B cell (primary cell): ENCODE data around the gene ILK. TPM values are rescaled to one million over a fixed set of nuclear protein-coding genes. Genes with fewer than 3 reads are reported as not detected.

Source experiments
- ATAC-seq: fragments of 200-7000 bp; cut with Tn5 transposase; one replicate; pipeline ENCODE4 v1.10.0; 2021; ENCODE audit warnings: low read depth, mild to moderate bottlenecking, moderate number of reproducible peaks, moderate library complexity
- CTCF ChIA-PET: fragments of 350-600 bp; sonication (Branson Sonifier 250); formaldehyde crosslinking; loops from one replicate; lab custom pipeline; 2021; ENCODE audit warnings: antibody characterized with exemption, inconsistent platforms; lab: Charles Lee
- POLR2A ChIA-PET: fragments of 350-600 bp; sonication (Branson Sonifier 250); formaldehyde crosslinking; loops from one replicate; lab custom pipeline; 2021; ENCODE audit warnings: antibody characterized with exemption; lab: Charles Lee
- DNase-seq: peaks from one replicate; pipeline ENCODE4 v3.0.0; 2013
- H2AFZ ChIP-seq: 2 replicates; pipeline ENCODE4 v1.6.1; 2012; ENCODE audit warnings: mild to moderate bottlenecking, low read depth, low read length; ENCODE audit not compliant: insufficient read depth, poor library complexity, severe bottlenecking
- H3K27ac ChIP-seq, 2 donors: 1 replicate in 1 of 2; 2 replicates in 1 of 2; pipeline ENCODE4 v1.5.1; 2012 to 2013; ENCODE audit warnings: low read length in 2 of 2, mild to moderate bottlenecking in 2 of 2, moderate library complexity in 1 of 2
- H3K27me3 ChIP-seq, 4 experiments: fragments of 200-600 bp in 1 of 4; sonication (generic) in 1 of 4; replicated peaks in 1 of 4; 1 replicate in 2 of 4; 2 replicates in 2 of 4; pipeline versions ENCODE4 v1.6.1 to v1.7.0; 2013 to 2016; ENCODE audit warnings: low read length in 3 of 4, mild to moderate bottlenecking in 2 of 4, mixed read lengths in 1 of 4, moderate library complexity in 1 of 4; ENCODE audit not compliant: insufficient read depth in 4 of 4, control insufficient read depth in 3 of 4; ENCODE audit errors: control extremely low read depth in 1 of 4
- H3K36me3 ChIP-seq, 2 experiments: replicated peaks in 1 of 2; 1 replicate in 1 of 2; 2 replicates in 1 of 2; pipeline versions ENCODE4 v1.6.1 to v1.7.1; 2013; ENCODE audit warnings: low read length in 1 of 2; ENCODE audit not compliant: insufficient read depth in 2 of 2, control insufficient read depth in 1 of 2; ENCODE audit errors: control extremely low read depth in 1 of 2, extremely low read depth in 1 of 2
- H3K4me1 ChIP-seq, 2 donors: fragments of 200-600 bp in 1 of 2; sonication (generic) in 1 of 2; 1 replicate in 1 of 2; 2 replicates in 1 of 2; pipeline versions ENCODE4 v1.5.1 to v1.6.1; 2013 to 2017; ENCODE audit warnings: low read length in 2 of 2; ENCODE audit not compliant: control insufficient read depth in 2 of 2, insufficient read depth in 2 of 2
- H3K4me2 ChIP-seq: replicated peaks from 2 replicates; pipeline ENCODE3; 2012; ENCODE audit warnings: mild to moderate bottlenecking, low read depth, low read length; ENCODE audit not compliant: poor library complexity, severe bottlenecking
- H3K4me3 ChIP-seq, 5 experiments: fragments of 200-600 bp in 1 of 5; sonication (generic) in 1 of 5; 1 replicate in 3 of 5; 2 replicates in 2 of 5; pipeline versions ENCODE4 v1.5.1 to v1.7.0; 2011 to 2016; ENCODE audit warnings: low read length in 4 of 5, mild to moderate bottlenecking in 4 of 5, low read depth in 2 of 5, control low read depth in 1 of 5, moderate library complexity in 1 of 5; ENCODE audit not compliant: insufficient read depth in 1 of 5; ENCODE audit errors: control extremely low read depth in 1 of 5, extremely low read depth in 1 of 5
- H3K79me2 ChIP-seq: fragments of 200-600 bp; sonication (generic); one replicate; pipeline ENCODE4 v1.6.0; 2016; ENCODE audit warnings: low read length; ENCODE audit not compliant: control insufficient read depth, insufficient read depth
- H3K9ac ChIP-seq: fragments of 200-600 bp; sonication (generic); 2 replicates; pipeline ENCODE4 v1.6.1; 2017; ENCODE audit warnings: mild to moderate bottlenecking, low read length, moderate library complexity
- H3K9me3 ChIP-seq, 3 donors: one replicate each; pipeline versions ENCODE4 v1.6.1 to v1.7.1; 2013; ENCODE audit warnings: low read length in 2 of 3; ENCODE audit not compliant: control insufficient read depth in 2 of 3, insufficient read depth in 1 of 3; ENCODE audit errors: control extremely low read depth in 1 of 3
- H4K20me1 ChIP-seq: 2 replicates; pipeline ENCODE4 v1.6.0; 2012; ENCODE audit warnings: mild to moderate bottlenecking, low read length; ENCODE audit not compliant: insufficient read depth, control insufficient read depth, poor library complexity, severe bottlenecking
- H3K27ac Mint-ChIP-seq: one replicate; pipeline ENCODE4 v1.8.0; 2021; ENCODE audit warnings: mixed read lengths
- H3K27me3 Mint-ChIP-seq: one replicate; pipeline ENCODE4 v1.8.0; 2021; ENCODE audit warnings: mixed read lengths
- H3K4me1 Mint-ChIP-seq: one replicate; pipeline ENCODE4 v1.8.0; 2021; ENCODE audit warnings: mixed read lengths
- H3K4me3 Mint-ChIP-seq: one replicate; pipeline ENCODE4 v1.8.0; 2021; ENCODE audit warnings: mixed read lengths
- H3K9me3 Mint-ChIP-seq: one replicate; pipeline ENCODE4 v1.8.0; 2022; ENCODE audit warnings: mixed read lengths; ENCODE audit not compliant: insufficient read depth
- EZH2 ChIP-seq: IDR thresholded peaks from 2 replicates; pipeline ENCODE4 v1.6.1; 2012; ENCODE audit warnings: borderline replicate concordance, low read depth, mild to moderate bottlenecking, moderate library complexity, low read length; ENCODE audit not compliant: insufficient read depth, poor library complexity, severe bottlenecking
- WGBS: methylation state at CpG from one replicate; pipeline ENCODE4 v1.1.5; 2013; ENCODE audit warnings: missing lambda C conversion rate; ENCODE audit not compliant: insufficient coverage; 5-methylcytosine and 5-hydroxymethylcytosine counted together
- intact Hi-C: fragments of 100-400 bp; cut with micrococcal nuclease; formaldehyde crosslinking; loops from one replicate; pipeline ENCODE4 v1.10.0; 2022
- polyA plus RNA-seq: library from polyadenylated mRNA; depleted of rRNA; stranded (reverse); fragments of >200 nt; gene quantifications from 2 replicates; pipeline ENCODE4 v1.2.3, GENCODE V29; 2012
- total RNA-seq, 2 donors: library from RNA; stranded (reverse); fragments of 120-200 nt in 1 of 2; gene quantifications; 1 replicate in 1 of 2; 2 replicates in 1 of 2; pipeline versions ENCODE4 v1.2.3 to v1.2.4, GENCODE V29; 2013 to 2022
- TF ChIP-seq, protein P1 (sequence below): fragments of 200-600 bp; IDR thresholded peaks from one replicate; pipeline ENCODE4 v1.8.0; 2022; ENCODE audit warnings: antibody characterized with exemption, mild to moderate bottlenecking

ILK gene
- total and polyA plus RNA-seq, 2 donors (not counting 1 experiment from before 2014, with no cell fraction given) = 88.5 to 131 TPM

DNA sequence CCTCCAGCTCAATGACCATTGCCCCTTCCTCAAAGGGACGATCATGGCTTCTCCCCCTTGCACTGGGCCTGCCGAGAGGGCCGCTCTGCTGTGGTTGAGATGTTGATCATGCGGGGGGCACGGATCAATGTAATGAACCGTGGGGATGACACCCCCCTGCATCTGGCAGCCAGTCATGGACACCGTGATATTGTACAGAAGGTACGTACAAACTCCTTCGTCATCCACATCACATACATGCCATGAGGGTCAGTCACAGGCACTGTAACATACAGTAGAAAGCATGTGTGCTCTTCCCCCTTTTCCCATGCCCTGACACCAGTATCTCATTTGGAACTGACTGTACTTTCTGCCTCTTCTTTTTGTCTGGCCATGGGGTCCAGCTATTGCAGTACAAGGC is 4.4 kb downstream of the ILK start:
- no peak for DNase-seq
- H3K9ac ChIP-seq = no peak overlapping the region
- H3K4me3 Mint-ChIP-seq = peak overlapping the region; percentile 21
- no peak for ATAC-seq
- no peak for TF ChIP-seq EZH2
- TF ChIP-seq, protein P1, sequence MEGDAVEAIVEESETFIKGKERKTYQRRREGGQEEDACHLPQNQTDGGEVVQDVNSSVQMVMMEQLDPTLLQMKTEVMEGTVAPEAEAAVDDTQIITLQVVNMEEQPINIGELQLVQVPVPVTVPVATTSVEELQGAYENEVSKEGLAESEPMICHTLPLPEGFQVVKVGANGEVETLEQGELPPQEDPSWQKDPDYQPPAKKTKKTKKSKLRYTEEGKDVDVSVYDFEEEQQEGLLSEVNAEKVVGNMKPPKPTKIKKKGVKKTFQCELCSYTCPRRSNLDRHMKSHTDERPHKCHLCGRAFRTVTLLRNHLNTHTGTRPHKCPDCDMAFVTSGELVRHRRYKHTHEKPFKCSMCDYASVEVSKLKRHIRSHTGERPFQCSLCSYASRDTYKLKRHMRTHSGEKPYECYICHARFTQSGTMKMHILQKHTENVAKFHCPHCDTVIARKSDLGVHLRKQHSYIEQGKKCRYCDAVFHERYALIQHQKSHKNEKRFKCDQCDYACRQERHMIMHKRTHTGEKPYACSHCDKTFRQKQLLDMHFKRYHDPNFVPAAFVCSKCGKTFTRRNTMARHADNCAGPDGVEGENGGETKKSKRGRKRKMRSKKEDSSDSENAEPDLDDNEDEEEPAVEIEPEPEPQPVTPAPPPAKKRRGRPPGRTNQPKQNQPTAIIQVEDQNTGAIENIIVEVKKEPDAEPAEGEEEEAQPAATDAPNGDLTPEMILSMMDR = no peak
- ChIA-PET POLR2A (interaction anchor here (0.9 to 1.4 kb wide), 2 partner anchors 13 to 19 kb away, joined by 4 to 6 read pairs; no protein-coding TSS in a partner anchor), CTCF (interaction anchor here (1.8 to 7.0 kb wide), 2 partner anchors 10 to 76 kb away, joined by 8 to 52 read pairs; partner anchors contain the start of gene MRPL17)
- H2AFZ ChIP-seq = no peak overlapping the region
- H3K4me1 Mint-ChIP-seq = peaks cover 40% of the 10 kb centered on the region
- H3K36me3 ChIP-seq = peaks cover 2 to 41% of the 10 kb centered on the region in 2 experiments
- no peaks in the 10 kb centered on the region for H3K9me3 Mint-ChIP-seq
- no peaks in the 10 kb centered on the region for H3K27me3 ChIP-seq
- H3K4me1 ChIP-seq = peaks cover 48 to 58% of the 10 kb centered on the region in 2 donors
- no peak overlapping the region for H3K4me3 ChIP-seq
- H3K4me2 ChIP-seq = peak overlapping the region; percentile 94
- no peaks in the 10 kb centered on the region for H3K27me3 Mint-ChIP-seq
- no peaks in the 10 kb centered on the region for H3K9me3 ChIP-seq
- intact Hi-C loops = no loop called here
- peak overlapping the region; percentile 62 for H3K27ac Mint-ChIP-seq
- peaks cover 9% of the 10 kb centered on the region for H4K20me1 ChIP-seq
- WGBS = 98% methylated on average over 4 of the region's 9 CpGs
- H3K27ac ChIP-seq = peak overlapping the region; percentile 44 to 67
- H3K79me2 ChIP-seq = peaks cover 66% of the 10 kb centered on the region

DNA sequence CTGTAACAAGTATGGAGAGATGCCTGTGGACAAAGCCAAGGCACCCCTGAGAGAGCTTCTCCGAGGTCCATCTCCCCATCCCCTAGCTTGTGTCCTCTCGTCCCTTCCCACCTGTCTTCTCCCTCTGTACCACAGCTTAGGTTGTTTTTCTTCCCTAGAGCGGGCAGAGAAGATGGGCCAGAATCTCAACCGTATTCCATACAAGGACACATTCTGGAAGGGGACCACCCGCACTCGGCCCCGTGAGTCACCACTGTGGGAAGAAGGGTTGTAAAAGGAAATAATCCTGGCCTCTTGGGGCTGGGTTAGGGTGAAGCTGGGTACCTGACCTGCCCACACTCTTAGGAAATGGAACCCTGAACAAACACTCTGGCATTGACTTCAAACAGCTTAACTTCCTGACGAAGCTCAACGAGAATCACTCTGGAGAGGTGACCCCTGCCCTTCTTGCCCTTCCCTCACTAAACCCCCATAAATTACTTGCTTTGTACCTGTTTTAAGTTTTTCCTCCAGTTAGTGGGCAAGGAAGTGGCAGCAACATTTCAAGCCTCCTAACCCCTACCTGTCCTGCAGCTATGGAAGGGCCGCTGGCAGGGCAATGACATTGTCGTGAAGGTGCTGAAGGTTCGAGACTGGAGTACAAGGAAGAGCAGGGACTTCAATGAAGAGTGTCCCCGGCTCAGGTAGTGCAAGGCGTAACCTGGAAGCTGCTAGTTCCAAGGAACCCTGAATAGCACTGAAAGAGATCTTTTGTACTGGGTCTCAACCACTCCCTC is 5.3 kb downstream of the ILK start:
- POLR2A ChIA-PET = interaction anchor here (1.4 kb wide), 1 partner anchor 13 kb away, joined by 6 read pairs; no protein-coding TSS in a partner anchor
- Histone ChIP-seq H3K4me1 (peaks cover 50 to 62% of the 10 kb centered on the region in 2 donors), H3K36me3 (peaks cover 2 to 43% of the 10 kb centered on the region in 2 experiments), H3K4me3 (no peak overlapping the region), H4K20me1 (peaks cover 7% of the 10 kb centered on the region), H3K9ac (no peak overlapping the region), H3K27me3 (no peaks in the 10 kb centered on the region), H3K9me3 (no peaks in the 10 kb centered on the region), H2AFZ (no peak overlapping the region), H3K79me2 (peaks cover 57% of the 10 kb centered on the region), H3K4me2 (no peak overlapping the region), H3K27ac (peak overlapping the region in 1 of 2 donors; percentile 99)
- peak overlapping the region; percentile 38 for H3K27ac Mint-ChIP-seq
- DNase-seq (no peak), ATAC-seq (no peak)
- TF ChIP-seq EZH2 = no peak
- TF ChIP-seq, protein P1 = no peak
- intact Hi-C loops = no loop called here
- H3K27me3 Mint-ChIP-seq = no peaks in the 10 kb centered on the region
- peaks cover 40% of the 10 kb centered on the region for H3K4me1 Mint-ChIP-seq
- CTCF ChIA-PET = interaction anchor here (0.7 to 7.0 kb wide), 3 partner anchors 59 to 75 kb away, joined by 3 to 52 read pairs (median 33); partner anchors contain the start of gene MRPL17
- 98% methylated on average over 6 of the region's 14 CpGs for WGBS
- no peaks in the 10 kb centered on the region for H3K9me3 Mint-ChIP-seq
- H3K4me3 Mint-ChIP-seq = no peak overlapping the region
